ENCODE results near the gene RFT1. TPM values are rescaled to one million over a fixed set of nuclear protein-coding genes. Genes with fewer than 3 reads are reported as not detected.

RFT1 gene
- total and polyA plus RNA-seq, 2 of the 13 experiments (the other 11 are each of a cell fraction or from before 2014, with no cell fraction given): 23.2 to 37.0 TPM

DNA sequence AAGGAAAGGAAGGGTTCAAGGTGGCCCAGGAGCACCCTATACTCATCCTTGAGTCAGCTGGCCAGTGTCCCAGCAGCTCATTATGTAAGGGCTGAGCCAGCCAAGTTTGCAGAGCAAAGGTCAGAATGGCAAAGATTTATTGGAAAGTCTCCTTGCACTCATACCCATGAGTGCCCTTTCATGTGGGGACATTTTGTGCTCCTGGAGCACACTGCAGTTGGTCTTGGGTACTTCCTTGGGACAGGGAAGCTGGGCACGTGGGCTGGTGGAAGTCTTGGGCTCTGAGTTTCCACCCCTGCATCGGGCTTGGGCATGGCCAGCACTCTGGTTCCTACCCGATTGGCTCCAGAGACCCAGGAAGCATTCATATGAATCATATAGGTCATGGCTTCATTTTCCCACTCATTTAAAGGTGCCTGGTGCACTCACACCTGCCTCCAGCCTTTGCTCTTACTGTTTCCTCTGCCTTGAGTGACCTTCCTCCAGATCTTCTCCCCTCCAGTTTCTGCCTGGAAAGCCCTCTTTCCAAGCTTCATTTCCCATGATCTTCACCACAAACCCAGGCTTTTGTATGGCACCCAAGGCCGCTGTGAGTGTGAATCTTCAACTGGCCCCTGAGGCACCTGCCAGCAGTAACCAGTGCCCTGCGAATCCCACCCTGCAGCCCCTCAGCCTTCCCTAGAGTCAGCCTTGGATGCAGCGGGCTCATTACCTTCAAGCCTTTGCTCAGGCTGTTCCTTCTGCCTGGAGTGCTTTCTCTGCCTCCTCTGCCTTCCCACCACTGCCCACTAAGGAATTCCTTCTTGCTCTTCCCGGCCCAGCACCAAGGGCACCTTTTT, 20.2 kb upstream of the RFT1 start (continued):
- no peak for TF ChIP-seq TEAD2 (CRISPR knock-in tag; IDR thresholded peaks at IDR 0.05)
- no peak for TF ChIP-seq TSC22D2 (CRISPR knock-in tag; IDR thresholded peaks at IDR 0.05; ENCODE audit: borderline replicate concordance)
- TF ChIP-seq, protein P1, sequence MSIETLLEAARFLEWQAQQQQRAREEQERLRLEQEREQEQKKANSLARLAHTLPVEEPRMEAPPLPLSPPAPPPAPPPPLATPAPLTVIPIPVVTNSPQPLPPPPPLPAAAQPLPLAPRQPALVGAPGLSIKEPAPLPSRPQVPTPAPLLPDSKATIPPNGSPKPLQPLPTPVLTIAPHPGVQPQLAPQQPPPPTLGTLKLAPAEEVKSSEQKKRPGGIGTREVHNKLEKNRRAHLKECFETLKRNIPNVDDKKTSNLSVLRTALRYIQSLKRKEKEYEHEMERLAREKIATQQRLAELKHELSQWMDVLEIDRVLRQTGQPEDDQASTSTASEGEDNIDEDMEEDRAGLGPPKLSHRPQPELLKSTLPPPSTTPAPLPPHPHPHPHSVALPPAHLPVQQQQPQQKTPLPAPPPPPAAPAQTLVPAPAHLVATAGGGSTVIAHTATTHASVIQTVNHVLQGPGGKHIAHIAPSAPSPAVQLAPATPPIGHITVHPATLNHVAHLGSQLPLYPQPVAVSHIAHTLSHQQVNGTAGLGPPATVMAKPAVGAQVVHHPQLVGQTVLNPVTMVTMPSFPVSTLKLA (IDR thresholded peaks at IDR 0.05): no peak
- TF ChIP-seq CEBPB (IDR thresholded peaks at IDR 0.05; ENCODE audit: borderline replicate concordance, low read depth, low read length): no peak
- TF ChIP-seq GFI1 (CRISPR knock-in tag; IDR thresholded peaks at IDR 0.05; ENCODE audit: borderline replicate concordance): peak; percentile 82; the same call in 1 of the 2 replicates
- peak; percentile 26; the same call in 1 of the 2 replicates for TF ChIP-seq HNF4G (IDR thresholded peaks at IDR 0.05; ENCODE audit: borderline replicate concordance, low read depth, low read length)
- TF ChIP-seq HNF4G (CRISPR knock-in tag; IDR thresholded peaks at IDR 0.05; ENCODE audit: borderline replicate concordance, low read depth): no peak
- no peak for TF ChIP-seq MTF2 (CRISPR knock-in tag; IDR thresholded peaks at IDR 0.05; ENCODE audit: borderline replicate concordance)
- no peak for TF ChIP-seq TBP (CRISPR knock-in tag; IDR thresholded peaks at IDR 0.05)
- TF ChIP-seq SAFB2 (CRISPR knock-in tag; IDR thresholded peaks at IDR 0.05; ENCODE audit: borderline replicate concordance, low read depth): no peak
- TF ChIP-seq, protein P2, sequence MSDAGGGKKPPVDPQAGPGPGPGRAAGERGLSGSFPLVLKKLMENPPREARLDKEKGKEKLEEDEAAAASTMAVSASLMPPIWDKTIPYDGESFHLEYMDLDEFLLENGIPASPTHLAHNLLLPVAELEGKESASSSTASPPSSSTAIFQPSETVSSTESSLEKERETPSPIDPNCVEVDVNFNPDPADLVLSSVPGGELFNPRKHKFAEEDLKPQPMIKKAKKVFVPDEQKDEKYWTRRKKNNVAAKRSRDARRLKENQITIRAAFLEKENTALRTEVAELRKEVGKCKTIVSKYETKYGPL (CRISPR knock-in tag; IDR thresholded peaks at IDR 0.05): no peak; the same call in 1 of the 2 replicates
- TF ChIP-seq MED8 (CRISPR knock-in tag; IDR thresholded peaks at IDR 0.05; ENCODE audit: insufficient replicate concordance): no peak
- no peak for TF ChIP-seq KAT7 (CRISPR knock-in tag; IDR thresholded peaks at IDR 0.05; ENCODE audit: borderline replicate concordance)
- TF ChIP-seq ADNP (CRISPR knock-in tag; IDR thresholded peaks at IDR 0.05): no peak
- peak; percentile 78 for TF ChIP-seq HNF4A (CRISPR knock-in tag; IDR thresholded peaks at IDR 0.05)
- TF ChIP-seq, protein P3, sequence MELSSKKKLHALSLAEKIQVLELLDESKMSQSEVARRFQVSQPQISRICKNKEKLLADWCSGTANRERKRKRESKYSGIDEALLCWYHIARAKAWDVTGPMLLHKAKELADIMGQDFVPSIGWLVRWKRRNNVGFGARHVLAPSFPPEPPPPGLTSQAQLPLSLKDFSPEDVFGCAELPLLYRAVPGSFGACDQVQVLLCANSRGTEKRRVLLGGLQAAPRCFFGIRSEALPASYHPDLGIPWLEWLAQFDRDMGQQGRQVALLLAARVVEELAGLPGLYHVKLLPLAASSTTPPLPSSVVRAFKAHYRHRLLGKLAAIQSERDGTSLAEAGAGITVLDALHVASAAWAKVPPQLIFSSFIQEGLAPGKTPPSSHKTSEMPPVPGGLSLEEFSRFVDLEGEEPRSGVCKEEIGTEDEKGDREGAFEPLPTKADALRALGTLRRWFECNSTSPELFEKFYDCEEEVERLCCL (CRISPR knock-in tag; IDR thresholded peaks at IDR 0.05; ENCODE audit: borderline replicate concordance): no peak
- TF ChIP-seq GATAD2A (CRISPR knock-in tag; IDR thresholded peaks at IDR 0.05): 0 out of 2 replicates have a peak, but pooled peaks have one; percentile 22
- no peak for TF ChIP-seq ZBTB42 (CRISPR knock-in tag; IDR thresholded peaks at IDR 0.05)
- no peak for TF ChIP-seq ZNF552 (CRISPR knock-in tag; IDR thresholded peaks at IDR 0.05; ENCODE audit: borderline replicate concordance)
- peak; percentile 46; the same call in 1 of the 2 replicates for TF ChIP-seq HMG20A (CRISPR knock-in tag; IDR thresholded peaks at IDR 0.05; ENCODE audit: borderline replicate concordance)
- TF ChIP-seq CHCHD3 (CRISPR knock-in tag; IDR thresholded peaks at IDR 0.05): no peak
- TF ChIP-seq BCL6 (CRISPR knock-in tag; IDR thresholded peaks at IDR 0.05): peak; percentile 54; the same call in 1 of the 2 replicates
- TF ChIP-seq, protein P4, sequence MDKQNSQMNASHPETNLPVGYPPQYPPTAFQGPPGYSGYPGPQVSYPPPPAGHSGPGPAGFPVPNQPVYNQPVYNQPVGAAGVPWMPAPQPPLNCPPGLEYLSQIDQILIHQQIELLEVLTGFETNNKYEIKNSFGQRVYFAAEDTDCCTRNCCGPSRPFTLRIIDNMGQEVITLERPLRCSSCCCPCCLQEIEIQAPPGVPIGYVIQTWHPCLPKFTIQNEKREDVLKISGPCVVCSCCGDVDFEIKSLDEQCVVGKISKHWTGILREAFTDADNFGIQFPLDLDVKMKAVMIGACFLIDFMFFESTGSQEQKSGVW (CRISPR knock-in tag; IDR thresholded peaks at IDR 0.05; ENCODE audit: borderline replicate concordance): no peak
- peak; percentile 31; the same call in 1 of the 2 replicates for TF ChIP-seq ZNF263 (CRISPR knock-in tag; IDR thresholded peaks at IDR 0.05)
- TF ChIP-seq HOXA7 (CRISPR knock-in tag; IDR thresholded peaks at IDR 0.05): no peak
